Measurements from ENCODE around the gene PRB3.

The PRB3 gene

DNA sequence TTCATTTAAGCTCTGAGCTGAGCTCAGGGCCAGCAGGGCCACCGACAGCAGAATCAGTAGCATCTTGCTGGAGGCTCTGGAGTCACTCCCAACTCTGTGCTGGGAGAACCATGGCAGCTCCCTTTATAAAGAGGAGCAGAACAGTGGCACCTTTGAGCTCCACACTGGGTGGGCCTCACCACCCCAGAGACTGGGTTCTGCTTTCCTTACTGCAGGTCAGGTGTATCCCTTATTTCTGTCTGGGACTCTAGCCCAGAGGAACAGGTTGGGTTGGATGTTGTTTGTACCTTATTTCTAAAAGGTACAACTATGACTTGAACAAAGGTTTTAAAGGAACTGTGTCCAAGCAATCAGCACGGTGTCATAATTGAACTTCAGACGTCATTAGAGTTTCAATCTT lies at the start of gene PRB3:
TSS of gene PRB3 (minus strand) at position 101 of the 400 bp plus-strand sequence. CDS start at position 63, 38 bp downstream.
- no peak for DNase-seq

GRCh38 chr12:11310336-11310735 lies 40.8 kb upstream of the PRB3 start, which contains the start of gene PRB4:
Gene PRB4, minus strand, starts transcription at chr12:11310436. Its CDS starts 38 bp downstream, at chr12:11310398.
- no peak for DNase-seq

DNA sequence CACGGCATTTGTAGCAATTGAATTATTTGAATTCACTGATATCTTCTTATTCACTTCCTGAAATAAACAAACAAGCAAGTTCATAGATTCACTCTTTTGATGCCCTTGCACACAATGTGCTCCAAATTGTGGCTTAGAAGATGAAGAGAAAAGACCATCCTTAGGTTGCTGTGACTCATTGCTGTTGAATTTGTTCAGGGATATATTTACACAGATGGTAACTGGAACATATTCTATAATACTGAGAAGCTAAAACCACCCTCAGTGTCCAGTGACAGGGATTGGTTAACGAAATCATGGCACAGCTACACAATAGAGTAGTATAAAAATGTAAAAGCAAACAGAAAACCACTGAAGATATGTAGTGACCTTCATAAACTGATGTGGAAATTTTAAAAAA lies 37.6 kb upstream of the PRB3 start:
- DNase-seq = no peak

- DNase-seq = no peak
Observed at GRCh38 chr12:11273449-11273848, 3.9 kb upstream of the PRB3 start.

- no peak for DNase-seq
Observed at GRCh38 chr12:11264501-11264900, 5.0 kb downstream of the PRB3 start.

GRCh38 chr12:11246489-11246888 lies 23.0 kb downstream of the PRB3 start:
- no peak for DNase-seq

DNA sequence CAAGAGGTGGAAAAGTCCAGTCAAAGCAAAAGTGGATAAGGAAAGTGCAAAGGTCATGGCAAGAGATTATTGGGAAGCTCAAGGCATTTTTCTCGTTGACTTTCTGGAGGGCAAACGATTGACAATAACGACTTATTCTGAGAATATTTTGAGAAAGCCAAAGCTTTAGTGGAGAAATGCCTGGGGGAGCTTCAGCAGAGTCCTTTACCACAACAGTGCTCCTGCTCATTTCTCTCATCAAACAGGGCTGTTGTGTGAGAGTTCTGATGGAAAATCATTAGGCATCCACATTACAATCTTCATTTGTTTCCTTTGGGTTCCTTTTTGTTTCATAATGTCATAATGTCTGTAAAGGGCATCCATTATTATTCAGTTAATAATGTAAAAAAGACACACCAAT lies 26.9 kb downstream of the PRB3 start:
- DNase-seq = no peak

DNA sequence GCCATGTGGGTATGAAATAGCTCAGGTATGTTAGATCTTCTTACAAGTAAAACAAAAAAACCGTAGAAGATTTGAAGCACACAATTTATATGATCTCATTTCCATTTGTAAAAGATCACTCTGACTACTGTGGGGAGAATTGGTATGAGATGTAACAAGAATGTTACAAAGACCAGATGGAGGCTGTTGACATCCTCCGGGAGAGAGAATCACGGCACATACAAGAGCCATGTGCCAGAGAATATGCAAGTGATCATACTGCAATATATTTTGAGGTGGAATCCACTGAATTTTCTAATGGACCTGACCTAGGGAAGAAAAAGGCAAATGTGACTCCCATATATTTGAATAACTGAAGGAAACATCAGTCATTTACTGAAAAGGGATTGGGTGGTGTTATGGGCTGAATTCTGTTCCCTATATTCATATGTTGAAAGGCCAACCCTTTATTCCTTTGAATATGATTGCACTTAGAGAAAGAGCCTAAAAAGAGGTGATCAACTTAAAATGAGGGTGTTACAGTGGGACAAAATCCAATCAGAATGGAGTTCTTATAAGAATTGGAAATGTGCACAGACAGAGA lies 29.1 kb downstream of the PRB3 start:
- no peak for DNase-seq

GRCh38 chr12:11238275-11238674 lies 31.2 kb downstream of the PRB3 start:
- no peak for DNase-seq

- no peak for DNase-seq
Observed at GRCh38 chr12:11233532-11233931, 36.0 kb downstream of the PRB3 start.

DNA sequence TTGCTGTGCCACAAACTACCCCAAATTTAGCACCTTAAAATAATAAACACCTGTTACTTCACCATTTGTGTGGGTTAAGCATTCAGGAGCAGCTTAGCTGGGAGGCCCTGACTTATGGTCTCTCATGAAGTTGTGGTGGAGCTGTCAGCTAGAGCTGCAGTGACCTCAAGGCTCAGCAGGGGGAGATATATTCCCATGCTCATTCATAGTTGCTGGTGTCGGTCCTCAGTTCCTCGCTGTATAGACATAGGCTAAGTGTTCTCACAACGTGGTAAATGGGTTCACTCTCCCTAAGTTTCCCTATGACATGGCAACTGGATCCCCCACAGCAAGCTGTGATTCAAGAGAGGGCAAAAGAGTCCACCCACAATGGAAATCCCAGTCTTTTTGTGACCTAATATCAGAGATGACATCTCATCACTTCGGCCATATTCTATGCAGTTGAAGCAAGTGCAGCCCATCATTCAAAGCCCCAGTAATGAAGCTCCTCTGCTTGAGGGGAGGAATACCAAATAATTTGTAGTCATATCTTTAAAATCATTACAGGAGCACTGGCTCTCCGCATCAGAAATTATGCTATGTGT lies 41.1 kb downstream of the PRB3 start:
- peak; percentile 19 for DNase-seq

DNA sequence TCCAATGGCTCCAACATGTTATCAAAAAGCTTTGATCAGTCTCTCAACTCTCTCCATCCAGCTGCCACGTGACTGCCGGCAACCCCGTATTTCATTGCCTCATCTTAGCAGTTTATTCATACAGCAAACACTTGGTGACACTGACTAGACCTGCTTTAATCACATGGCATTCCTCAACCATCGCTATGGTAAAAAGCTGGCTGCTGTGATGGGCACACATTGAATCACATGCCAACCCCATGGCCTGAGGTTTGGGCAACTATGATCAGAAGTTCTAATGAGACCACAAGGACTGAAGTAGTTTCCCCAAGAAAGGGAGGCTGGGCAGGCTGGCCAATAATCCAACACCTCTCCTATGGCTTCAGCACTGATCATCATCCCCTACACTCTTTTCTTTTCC lies 42.1 kb downstream of the PRB3 start:
- DNase-seq = no peak

All from right hindlimb (tissue), 1 donor.